ENCODE measurements around the gene SH3GL3. TPM values are rescaled to one million over a fixed set of nuclear protein-coding genes. Genes with fewer than 3 reads are reported as not detected.

Gene SH3GL3
- total and polyA plus RNA-seq, 2 of the 4 experiments (the other 2 are of a cell fraction) = not detected

DNA sequence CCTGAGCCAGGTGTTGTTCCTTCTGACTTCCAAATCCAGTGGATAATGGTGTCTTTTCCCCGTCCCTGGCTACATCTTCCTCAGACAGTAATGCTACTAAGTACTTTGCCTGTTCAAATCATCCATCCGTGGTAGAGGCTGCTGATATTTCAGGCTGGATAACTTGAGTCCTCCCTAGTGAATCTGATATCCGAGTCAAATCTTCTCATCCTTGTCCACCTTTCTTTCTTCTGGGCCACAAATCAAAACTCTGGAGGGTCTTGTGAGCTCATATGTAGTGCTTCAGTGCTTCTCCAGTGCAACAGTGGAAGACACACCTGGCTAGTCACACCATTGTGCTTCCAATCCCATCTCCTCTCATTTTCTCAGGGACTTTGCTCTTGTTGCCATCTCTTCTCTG, 11.2 kb downstream of the SH3GL3 start:
- POLR2A ChIA-PET (ENCODE audit: unreplicated experiment) = no interaction called here
- Histone ChIP-seq H3K14ac (replicated peaks; ENCODE audit: low read depth, low read length) (no peak overlapping the region), H2BK5ac (ENCODE audit: low read depth, low read length, poor library complexity, severe bottlenecking) (no peak overlapping the region), H4K5ac (ENCODE audit: low read depth, low read length) (no peak overlapping the region), H4K8ac (ENCODE audit: low read depth in 2 of 2, low read length in 2 of 2) (no peak overlapping the region), H3K9ac (ENCODE audit: low read depth, low read length) (no peak overlapping the region), H3K4ac (ENCODE audit: low read depth, low read length) (no peak overlapping the region), H3K23ac (ENCODE audit: low read depth, low read length) (no peak overlapping the region), H3K36me3 (ENCODE audit: control insufficient read depth, insufficient read depth, low read length) (no peaks in the 10 kb centered on the region), H3K9me3 (ENCODE audit: control insufficient read depth, insufficient read depth, low read length) (no peaks in the 10 kb centered on the region), H3K9me1 (ENCODE audit: insufficient read depth, low read length) (no peaks in the 10 kb centered on the region), H3K4me1 (ENCODE audit: control insufficient read depth, insufficient read depth, low read length) (no peaks in the 10 kb centered on the region), H2AK9ac (replicated peaks; ENCODE audit: low read depth, low read length, poor library complexity) (no peak overlapping the region), H3K27me3 (ENCODE audit: control insufficient read depth, insufficient read depth, low read length) (no peaks in the 10 kb centered on the region), H3K4me3 (ENCODE audit: insufficient read depth, low read depth, low read length) (no peak overlapping the region), H4K20me1 (ENCODE audit: insufficient read depth, low read length) (no peaks in the 10 kb centered on the region), H3K18ac (ENCODE audit: low read depth, low read length) (no peak overlapping the region), H3K56ac (ENCODE audit: extremely low read depth, insufficient read depth, low read length) (no peak overlapping the region), H2AFZ (replicated peaks; ENCODE audit: low read length, poor library complexity) (no peak overlapping the region), H3K4me2 (ENCODE audit: low read depth, low read length) (no peak overlapping the region), H4K91ac (ENCODE audit: insufficient read depth, low read depth, low read length) (no peak overlapping the region), H2BK20ac (ENCODE audit: low read depth, low read length) (no peak overlapping the region), H3K27ac (ENCODE audit: insufficient read depth, low read length) (no peak overlapping the region), H2BK15ac (ENCODE audit: low read depth, low read length) (no peak overlapping the region), H2BK120ac (ENCODE audit: low read depth, low read length) (no peak overlapping the region), H3K79me1 (ENCODE audit: low read depth in 1 of 2, low read length in 2 of 2) (no peaks in the 10 kb centered on the region), H2AK5ac (ENCODE audit: low read depth, low read length) (no peak overlapping the region)
- in situ Hi-C loops (cut with MboI; ENCODE audit: low sequenced_read_pairs) (no loop called here), intact Hi-C loops (cut with micrococcal nuclease) (no loop called here), dilution Hi-C loops (cut with HindIII; ENCODE audit: low sequenced_read_pairs, unreplicated experiment) (no loop called here)
- TF ChIP-seq POLR2A (IDR thresholded peaks at IDR 0.05; ENCODE audit: low read depth, low read length) (no peak), MAFK (IDR thresholded peaks at IDR 0.05; ENCODE audit: low read depth, low read length) (no peak), NFE2L2 (IDR thresholded peaks at IDR 0.05; ENCODE audit: low read depth, low read length) (no peak), CEBPB (IDR thresholded peaks at IDR 0.05; ENCODE audit: low read depth, low read length) (no peak), MXI1 (IDR thresholded peaks at IDR 0.05; ENCODE audit: borderline replicate concordance, low read depth, low read length) (no peak), CTCF (conservative IDR thresholded peaks at IDR 0.05; ENCODE audit: low read depth, low read length) (no peak), RFX5 (IDR thresholded peaks at IDR 0.05; ENCODE audit: low read depth, low read length) (no peak), RAD21 (IDR thresholded peaks at IDR 0.05; ENCODE audit: low read length) (no peak), MAZ (IDR thresholded peaks at IDR 0.05; ENCODE audit: borderline replicate concordance, low read depth, low read length) (no peak), RCOR1 (IDR thresholded peaks at IDR 0.05; ENCODE audit: insufficient replicate concordance, low read length) (no peak), SMC3 (IDR thresholded peaks at IDR 0.05; ENCODE audit: low read depth, low read length) (no peak)
- TF ChIP-seq, protein P1, sequence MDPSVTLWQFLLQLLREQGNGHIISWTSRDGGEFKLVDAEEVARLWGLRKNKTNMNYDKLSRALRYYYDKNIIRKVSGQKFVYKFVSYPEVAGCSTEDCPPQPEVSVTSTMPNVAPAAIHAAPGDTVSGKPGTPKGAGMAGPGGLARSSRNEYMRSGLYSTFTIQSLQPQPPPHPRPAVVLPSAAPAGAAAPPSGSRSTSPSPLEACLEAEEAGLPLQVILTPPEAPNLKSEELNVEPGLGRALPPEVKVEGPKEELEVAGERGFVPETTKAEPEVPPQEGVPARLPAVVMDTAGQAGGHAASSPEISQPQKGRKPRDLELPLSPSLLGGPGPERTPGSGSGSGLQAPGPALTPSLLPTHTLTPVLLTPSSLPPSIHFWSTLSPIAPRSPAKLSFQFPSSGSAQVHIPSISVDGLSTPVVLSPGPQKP (IDR thresholded peaks at IDR 0.05; ENCODE audit: borderline replicate concordance, low read depth, low read length) = no peak
- TF ChIP-seq, protein P2, sequence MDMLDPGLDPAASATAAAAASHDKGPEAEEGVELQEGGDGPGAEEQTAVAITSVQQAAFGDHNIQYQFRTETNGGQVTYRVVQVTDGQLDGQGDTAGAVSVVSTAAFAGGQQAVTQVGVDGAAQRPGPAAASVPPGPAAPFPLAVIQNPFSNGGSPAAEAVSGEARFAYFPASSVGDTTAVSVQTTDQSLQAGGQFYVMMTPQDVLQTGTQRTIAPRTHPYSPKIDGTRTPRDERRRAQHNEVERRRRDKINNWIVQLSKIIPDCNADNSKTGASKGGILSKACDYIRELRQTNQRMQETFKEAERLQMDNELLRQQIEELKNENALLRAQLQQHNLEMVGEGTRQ (IDR thresholded peaks at IDR 0.05; ENCODE audit: low read depth, low read length) = no peak
- WGBS, 2 experiments (ENCODE audit: extremely low coverage in 2 of 2, insufficient read length in 1 of 2) = no CpG with 5 or more reads among the region's 3 CpGs
- no peak for DNase-seq
- CTCF ChIA-PET = no interaction called here
- no TSS peak for BruUV-seq (replicated peaks)
- no peak for ATAC-seq (ENCODE audit: low read depth)
